GM12878 (cell line): ENCODE results near the gene TOPORS.

Experiments
- ATF2 ChIP-seq: IDR thresholded peaks from 2 replicates; pipeline ENCODE4 v1.6.1; 2012; ENCODE audit warnings: low read length, inconsistent platforms
- BHLHE40 ChIP-seq, 2 experiments: fragments of 450-650 bp in 1 of 2; IDR thresholded peaks; 2 replicates each; pipeline ENCODE4 v1.6.1; 2011 to 2017; ENCODE audit warnings: low read depth in 2 of 2, borderline replicate concordance in 1 of 2, improper control_type of control experiment in 1 of 2, low read length in 1 of 2, mild to moderate bottlenecking in 1 of 2
- CTCF ChIP-seq, 3 experiments: IDR thresholded peaks in 2 of 3; conservative IDR thresholded peaks in 1 of 3; 2 replicates each; pipeline ENCODE4 v1.5.1; 2011; ENCODE audit warnings: low read depth in 3 of 3, low read length in 3 of 3, mild to moderate bottlenecking in 3 of 3, control low read depth in 2 of 3, moderate library complexity in 2 of 3, inconsistent platforms in 1 of 3, mixed read lengths in 1 of 3; ENCODE audit not compliant: control insufficient read depth in 2 of 3, insufficient read depth in 1 of 3; ENCODE audit errors: extremely low read depth in 1 of 3
- CUX1 ChIP-seq: IDR thresholded peaks from 2 replicates; pipeline ENCODE4 v1.6.1; 2012; ENCODE audit warnings: improper control_type of control experiment, low read depth, low read length; ENCODE audit not compliant: insufficient replicate concordance
- EZH2 ChIP-seq: IDR thresholded peaks from 2 replicates; pipeline ENCODE4 v1.6.1; 2012; ENCODE audit warnings: low read depth, mild to moderate bottlenecking, control low read depth, inconsistent platforms, low read length, borderline replicate concordance; ENCODE audit not compliant: control insufficient read depth
- IKZF2 ChIP-seq, 2 experiments: fragments of 450-650 bp; IDR thresholded peaks; 2 replicates each; pipeline ENCODE4 v1.6.1; 2017; ENCODE audit warnings: mild to moderate bottlenecking in 2 of 2, moderate library complexity in 2 of 2
- TCF12 ChIP-seq: IDR thresholded peaks from 2 replicates; pipeline ENCODE4 v1.6.1; 2011; ENCODE audit warnings: low read depth, mild to moderate bottlenecking, low read length

GRCh38 chr9:32545884-32546283 is 6.5 kb downstream of the TOPORS start:
- no peak for TF ChIP-seq IKZF2 (IDR thresholded peaks at IDR 0.05)
- no peak for TF ChIP-seq ATF2
- TF ChIP-seq TCF12, result no peak
- TF ChIP-seq EZH2, result no peak
- TF ChIP-seq BHLHE40 (IDR thresholded peaks at IDR 0.05; ENCODE audit: borderline replicate concordance in 1 of 2, low read depth in 2 of 2, low read length in 1 of 2), result no peak
- TF ChIP-seq CTCF (IDR thresholded peaks at IDR 0.05 in 2 of 3, conservative IDR thresholded peaks at IDR 0.05 in 1 of 3; ENCODE audit: control insufficient read depth in 2 of 3, extremely low read depth in 1 of 3, insufficient read depth in 1 of 3, low read depth in 3 of 3, low read length in 3 of 3), result no peak
- TF ChIP-seq CUX1, result no peak
